HCT116 (cell line): ENCODE data around the gene MRS2. TPM values are rescaled to one million over a fixed set of nuclear protein-coding genes. Genes with fewer than 3 reads are reported as not detected.

Experiments used
- ATAC-seq: fragments of 200-7000 bp; cut with Tn5 transposase; 2 replicates; pipeline ENCODE4 v1.9.1; 2020; ENCODE audit warnings: mild to moderate bottlenecking, moderate library complexity
- BruUV-seq: library from RNA; stranded (reverse); fragments of 400-500 nt; replicated peaks from 2 replicates; lab custom pipeline; 2021; lab: Mats Ljungman, UMichigan
- CTCF ChIA-PET: fragments of 300-600 bp; sonication (Branson Sonifier 250); formaldehyde crosslinking; loops from one replicate; lab custom pipeline; 2021; ENCODE audit warnings: antibody characterized with exemption; lab: Charles Lee
- POLR2A ChIA-PET: fragments of 300-600, 350-600 bp; sonication (Branson Sonifier 250); formaldehyde crosslinking; loops from one replicate; lab custom pipeline; 2021; ENCODE audit warnings: antibody characterized with exemption; lab: Charles Lee
- RAD21 ChIA-PET, 2 experiments: fragments of 300-600 bp; sonication (Branson Sonifier 250); formaldehyde crosslinking; loops; one replicate each; lab custom pipeline; 2023; ENCODE audit warnings: low total read pairs in 2 of 2; ENCODE audit not compliant: uncharacterized antibody in 2 of 2, unreplicated experiment in 2 of 2, low non-redundant PET in 1 of 2; lab: Charles Lee
- DNase-seq: peaks from one replicate; pipeline ENCODE4 v3.0.0-alpha.2; 2010; ENCODE audit warnings: low read depth, low spot score
- H2AFZ ChIP-seq: fragments of 200-600 bp; shearing (Covaris generic), sonication (generic); 2 replicates; pipeline ENCODE4 v1.6.1; 2017; ENCODE audit warnings: low read depth, mixed run types, mixed read lengths, antibody characterized with exemption, low read length; ENCODE audit not compliant: poor library complexity, severe bottlenecking
- H3K27ac ChIP-seq: 2 replicates; pipeline ENCODE4 v1.5.1; 2012; ENCODE audit warnings: low read depth, low read length
- H3K27me3 ChIP-seq: fragments of 200-600 bp; sonication (generic); 2 replicates; pipeline ENCODE4 v1.6.1; 2016; ENCODE audit warnings: mixed run types, low read length, mixed read lengths; ENCODE audit not compliant: insufficient read depth
- H3K36me3 ChIP-seq, 2 experiments: fragments of 200-500 bp in 1 of 2; fragments of 200-600 bp in 1 of 2; sonication (Bioruptor generic) in 1 of 2; sonication (generic) in 1 of 2; 2 replicates each; pipeline versions ENCODE4 v1.5.1 to v1.6.1; 2014 to 2016; ENCODE audit warnings: low read length in 2 of 2, inconsistent platforms in 1 of 2, mixed read lengths in 1 of 2, mixed run types in 1 of 2; ENCODE audit not compliant: insufficient read depth in 2 of 2, control insufficient read depth in 1 of 2
- H3K4me1 ChIP-seq, 2 experiments: fragments of 200-600 bp in 1 of 2; sonication (generic) in 1 of 2; 2 replicates each; pipeline versions ENCODE4 v1.5.1 to v1.6.1; 2012 to 2017; ENCODE audit warnings: low read length in 2 of 2, inconsistent platforms in 1 of 2, mild to moderate bottlenecking in 1 of 2, mixed read lengths in 1 of 2, mixed run types in 1 of 2, moderate library complexity in 1 of 2; ENCODE audit not compliant: insufficient read depth in 2 of 2, control insufficient read depth in 1 of 2
- H3K4me2 ChIP-seq: fragments of 200-600 bp; sonication (generic); 2 replicates; pipeline ENCODE4 v1.6.1; 2017; ENCODE audit warnings: mixed run types, low read length, mixed read lengths
- H3K4me3 ChIP-seq, 2 experiments: fragments of 200-600 bp in 1 of 2; sonication (generic) in 1 of 2; replicated peaks in 1 of 2; 2 replicates each; pipeline ENCODE4 v1.5.1; 2011 to 2016; ENCODE audit warnings: low read length in 2 of 2, control low read depth in 1 of 2, low read depth in 1 of 2, mild to moderate bottlenecking in 1 of 2, mixed read lengths in 1 of 2, mixed run types in 1 of 2
- H3K79me2 ChIP-seq: fragments of 200-600 bp; sonication (generic); 2 replicates; pipeline ENCODE4 v1.6.1; 2017; ENCODE audit warnings: mild to moderate bottlenecking, mixed run types, low read length, moderate library complexity, mixed read lengths; ENCODE audit not compliant: insufficient read depth
- H3K9ac ChIP-seq: fragments of 200-600 bp; sonication (generic); 2 replicates; pipeline ENCODE4 v1.6.1; 2016; ENCODE audit warnings: low read length, mixed read lengths
- H3K9me2 ChIP-seq: fragments of 200-600 bp; sonication (generic), shearing (Covaris generic); 2 replicates; pipeline ENCODE4 v1.6.1; 2017; ENCODE audit warnings: mixed run types, mild to moderate bottlenecking, moderate library complexity; ENCODE audit not compliant: insufficient read depth
- H3K9me3 ChIP-seq, 2 experiments: fragments of 200-500 bp in 1 of 2; fragments of 200-600 bp in 1 of 2; sonication (Bioruptor generic) in 1 of 2; sonication (generic) in 1 of 2; 2 replicates each; pipeline ENCODE4 v1.6.1; 2014 to 2017; ENCODE audit warnings: low read length in 2 of 2, mixed read lengths in 2 of 2, inconsistent platforms in 1 of 2, low read depth in 1 of 2, mild to moderate bottlenecking in 1 of 2, mixed run types in 1 of 2, moderate library complexity in 1 of 2; ENCODE audit not compliant: control insufficient read depth in 1 of 2, insufficient read depth in 1 of 2
- H4K20me1 ChIP-seq: fragments of 200-600 bp; sonication (generic), shearing (Covaris generic); 2 replicates; pipeline ENCODE4 v1.6.1; 2017; ENCODE audit warnings: mixed run types, mild to moderate bottlenecking, moderate library complexity; ENCODE audit not compliant: insufficient read depth
- CBX3 ChIP-seq: IDR thresholded peaks from 2 replicates; pipeline ENCODE4 v1.6.1; 2012; ENCODE audit warnings: low read depth
- FOSL1 ChIP-seq: IDR thresholded peaks from 2 replicates; pipeline ENCODE4 v1.6.1; 2012; ENCODE audit warnings: low read depth
- JUND ChIP-seq: IDR thresholded peaks from 2 replicates; pipeline ENCODE4 v1.6.1; 2012
- POLR2A ChIP-seq: IDR thresholded peaks from 2 replicates; pipeline ENCODE4 v1.7.0; 2011; ENCODE audit warnings: borderline replicate concordance; ENCODE audit not compliant: insufficient read depth, insufficient read length; ENCODE audit errors: extremely low read depth
- POLR2AphosphoS5 ChIP-seq: IDR thresholded peaks from 2 replicates; pipeline ENCODE4 v1.6.1; 2011; ENCODE audit warnings: mild to moderate bottlenecking, low read depth, low read length, moderate library complexity
- REST ChIP-seq: IDR thresholded peaks from 2 replicates; pipeline ENCODE4 v1.6.1; 2012; ENCODE audit warnings: low read depth
- SIN3A ChIP-seq: IDR thresholded peaks from 2 replicates; pipeline ENCODE4 v1.6.1; 2012; ENCODE audit warnings: low read depth
- YY1 ChIP-seq: IDR thresholded peaks from 2 replicates; pipeline ENCODE4 v1.6.1; 2011; ENCODE audit warnings: low read length, low read depth, moderate library complexity, mild to moderate bottlenecking; ENCODE audit not compliant: insufficient replicate concordance; ENCODE audit errors: extremely low read depth
- ZBTB33 ChIP-seq: IDR thresholded peaks from 2 replicates; pipeline ENCODE4 v1.6.1; 2011; ENCODE audit warnings: mild to moderate bottlenecking, low read length, moderate library complexity; ENCODE audit not compliant: insufficient replicate concordance; ENCODE audit errors: extremely low read depth
- intact Hi-C: fragments of 100-400 bp; cut with micrococcal nuclease; formaldehyde crosslinking; loops from 2 replicates; pipeline ENCODE4 v1.10.0; 2022
- total RNA-seq: library from RNA; stranded (reverse); gene quantifications from one replicate; pipeline ENCODE4 v1.2.1, GENCODE V29; 2021; ENCODE audit not compliant: unreplicated experiment

Gene MRS2
- total RNA-seq, 1 experiment from 2014 or later, result 39.9 TPM

- POLR2A ChIA-PET, result no interaction called here
- Histone ChIP-seq H3K9me2 (no peaks in the 10 kb centered on the region), H2AFZ (no peak overlapping the region), H4K20me1 (no peaks in the 10 kb centered on the region), H3K9ac (no peak overlapping the region), H3K4me1 (peaks cover 0 to 5% of the 10 kb centered on the region in 2 experiments; a peak in 2 of 4 replicates), H3K27me3 (no peaks in the 10 kb centered on the region), H3K4me2 (no peak overlapping the region), H3K36me3 (no peaks in the 10 kb centered on the region), H3K9me3 (no peaks in the 10 kb centered on the region), H3K4me3 (no peak overlapping the region), H3K79me2 (no peaks in the 10 kb centered on the region), H3K27ac (no peak overlapping the region)
- no peak for ATAC-seq
- CTCF ChIA-PET, result no interaction called here
- TF ChIP-seq POLR2AphosphoS5, result no peak
- no peak for TF ChIP-seq YY1
- no peak for TF ChIP-seq POLR2A
- no peak for TF ChIP-seq ZBTB33
- no peak for TF ChIP-seq REST
- no peak for TF ChIP-seq CBX3
- no peak for TF ChIP-seq JUND
- no peak for TF ChIP-seq FOSL1
- no peak for TF ChIP-seq SIN3A
- RAD21 ChIA-PET, result no interaction called here
- no TSS peak for BruUV-seq
- no peak for DNase-seq
- intact Hi-C loops, result no loop called here
Observed at GRCh38 chr6:24391208-24391607, 11.5 kb upstream of the MRS2 start.
